Ishikawa (cell line): Measurements from ENCODE around the gene THRA.

Experiments
- CEBPB ChIP-seq: IDR thresholded peaks from 2 replicates; pipeline ENCODE4 v1.6.1; 2012
- CREB1 ChIP-seq: IDR thresholded peaks from 2 replicates; pipeline ENCODE4 v1.6.1; 2012; ENCODE audit warnings: low read depth
- EGR1 ChIP-seq: IDR thresholded peaks from 2 replicates; pipeline ENCODE4 v1.6.1; 2012
- EP300 ChIP-seq: IDR thresholded peaks from 2 replicates; pipeline ENCODE4 v1.6.1; 2012; ENCODE audit warnings: borderline replicate concordance
- FOXM1 ChIP-seq: IDR thresholded peaks from 2 replicates; pipeline ENCODE4 v1.6.1; 2012; ENCODE audit warnings: low read depth, borderline replicate concordance
- NFIC ChIP-seq: IDR thresholded peaks from 2 replicates; pipeline ENCODE4 v1.6.1; 2012
- RAD21 ChIP-seq: IDR thresholded peaks from 2 replicates; pipeline ENCODE4 v1.6.1; 2012; ENCODE audit warnings: low read depth
- TAF1 ChIP-seq: IDR thresholded peaks from 2 replicates; pipeline ENCODE4 v1.6.1; 2012; ENCODE audit warnings: low read depth, mild to moderate bottlenecking
- TCF12 ChIP-seq: IDR thresholded peaks from 2 replicates; pipeline ENCODE4 v1.6.1; 2012; ENCODE audit warnings: low read depth
- TEAD4 ChIP-seq: IDR thresholded peaks from 2 replicates; pipeline ENCODE4 v1.6.1; 2012
- YY1 ChIP-seq: IDR thresholded peaks from 2 replicates; pipeline ENCODE4 v1.6.1; 2012; ENCODE audit warnings: low read depth
- ZBTB7A ChIP-seq: IDR thresholded peaks from 2 replicates; pipeline ENCODE4 v1.6.1; 2012; ENCODE audit warnings: low read depth
- TF ChIP-seq, protein P1 (sequence below): IDR thresholded peaks from 2 replicates; pipeline ENCODE4 v1.6.1; 2012
- TF ChIP-seq, protein P2 (sequence below): IDR thresholded peaks from 2 replicates; pipeline ENCODE4 v1.6.1; 2012
- TF ChIP-seq, protein P3 (sequence below): IDR thresholded peaks from 2 replicates; pipeline ENCODE4 v1.6.1; 2012; ENCODE audit warnings: low read depth, mild to moderate bottlenecking

Gene THRA

DNA sequence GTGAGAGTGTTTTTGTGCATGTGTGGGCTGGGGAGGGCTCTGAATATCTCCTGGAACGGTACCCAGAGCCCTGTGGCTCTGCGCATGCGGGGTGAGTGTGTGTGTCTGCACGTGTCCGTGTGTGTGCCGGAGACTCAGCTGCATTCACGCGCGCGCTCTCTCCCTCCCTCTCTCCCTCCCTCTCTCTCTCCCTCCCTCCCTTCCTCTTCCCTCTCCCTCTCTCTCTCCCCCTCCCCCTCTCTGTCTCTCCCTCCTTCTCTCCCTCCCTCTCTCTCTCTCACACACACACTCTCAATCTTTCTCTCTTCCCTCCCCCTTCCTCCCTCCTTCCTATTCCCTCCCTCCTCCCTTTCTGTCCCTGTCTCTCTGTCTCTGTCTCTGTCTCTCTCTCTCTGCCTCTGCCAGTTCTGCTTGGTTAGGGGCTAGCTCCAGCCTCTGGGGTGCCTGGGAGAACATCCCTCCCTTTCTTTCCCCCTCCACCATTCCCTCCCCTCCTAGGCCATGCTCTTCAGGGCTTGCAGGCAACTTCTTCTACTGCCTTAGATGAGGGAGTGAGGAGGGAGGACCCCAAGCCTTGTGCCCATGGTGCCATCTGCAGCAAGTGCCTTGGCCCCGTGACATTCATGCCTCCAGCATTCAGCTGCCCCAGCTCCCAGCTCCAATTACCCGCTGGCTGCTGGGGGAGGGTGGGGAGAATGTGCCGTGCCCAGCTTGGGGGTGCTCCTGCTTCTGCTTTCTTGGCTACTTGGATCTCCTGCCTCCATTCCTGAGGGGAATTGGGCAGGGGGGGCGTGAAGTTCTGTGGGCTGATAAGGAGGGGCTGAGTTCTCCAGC is 6.4 kb downstream of the THRA start:
- TF ChIP-seq CEBPB, result no peak
- TF ChIP-seq, protein P1, sequence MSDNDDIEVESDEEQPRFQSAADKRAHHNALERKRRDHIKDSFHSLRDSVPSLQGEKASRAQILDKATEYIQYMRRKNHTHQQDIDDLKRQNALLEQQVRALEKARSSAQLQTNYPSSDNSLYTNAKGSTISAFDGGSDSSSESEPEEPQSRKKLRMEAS, result peak; percentile 79
- TF ChIP-seq, protein P2, sequence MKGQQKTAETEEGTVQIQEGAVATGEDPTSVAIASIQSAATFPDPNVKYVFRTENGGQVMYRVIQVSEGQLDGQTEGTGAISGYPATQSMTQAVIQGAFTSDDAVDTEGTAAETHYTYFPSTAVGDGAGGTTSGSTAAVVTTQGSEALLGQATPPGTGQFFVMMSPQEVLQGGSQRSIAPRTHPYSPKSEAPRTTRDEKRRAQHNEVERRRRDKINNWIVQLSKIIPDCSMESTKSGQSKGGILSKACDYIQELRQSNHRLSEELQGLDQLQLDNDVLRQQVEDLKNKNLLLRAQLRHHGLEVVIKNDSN, result peak; percentile 42; the same call in 1 of the 2 replicates

DNA sequence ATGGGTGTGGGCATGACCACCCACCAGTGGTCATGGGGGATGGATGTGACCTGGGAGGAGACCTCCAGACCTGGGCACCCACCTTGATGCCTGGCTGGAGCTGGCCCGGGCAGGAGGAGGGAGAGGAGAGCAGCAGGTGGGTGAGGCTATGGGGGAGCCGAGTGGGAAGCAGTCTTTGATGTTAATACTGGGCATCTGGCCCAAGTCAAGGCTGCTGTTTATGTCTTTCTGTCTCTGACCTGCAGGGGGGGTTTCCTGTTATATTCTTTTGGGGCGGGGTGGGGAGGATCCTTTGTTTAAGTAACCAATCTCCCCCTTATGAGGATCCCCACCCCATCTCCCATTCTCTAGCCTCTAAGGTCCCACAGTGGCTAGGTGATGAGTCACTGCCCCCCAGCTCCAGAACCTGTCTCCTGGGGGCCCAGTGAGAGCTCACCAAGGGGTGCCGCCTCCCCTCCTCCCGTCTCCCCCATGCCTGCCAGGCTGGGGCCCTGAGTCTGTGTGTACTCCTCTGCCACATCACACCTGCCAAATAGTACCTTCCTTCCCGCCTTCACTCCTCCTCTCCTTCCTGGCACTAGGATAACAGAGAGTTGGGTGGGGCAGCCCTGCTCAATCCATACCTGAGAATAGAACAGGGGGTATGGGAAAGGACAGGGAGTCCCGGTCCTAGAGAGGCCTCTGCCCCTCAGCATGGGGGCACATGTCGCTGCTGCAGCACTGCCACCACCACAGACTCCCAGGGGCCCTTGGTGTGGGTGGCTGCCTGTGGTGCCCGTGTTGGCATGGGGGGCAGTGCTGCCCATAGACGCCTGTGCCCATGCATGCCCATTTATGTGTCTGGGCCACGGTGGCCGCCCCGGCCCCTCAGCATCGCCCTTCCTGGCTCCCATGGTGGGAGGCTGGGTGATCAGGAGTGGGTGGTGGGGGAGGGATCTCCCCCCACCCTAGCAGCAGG is 7.3 kb downstream of the THRA start:
- TF ChIP-seq, protein P1, result no peak
- TF ChIP-seq YY1, result no peak
- no peak for TF ChIP-seq FOXM1
- TF ChIP-seq, protein P2, result no peak

DNA sequence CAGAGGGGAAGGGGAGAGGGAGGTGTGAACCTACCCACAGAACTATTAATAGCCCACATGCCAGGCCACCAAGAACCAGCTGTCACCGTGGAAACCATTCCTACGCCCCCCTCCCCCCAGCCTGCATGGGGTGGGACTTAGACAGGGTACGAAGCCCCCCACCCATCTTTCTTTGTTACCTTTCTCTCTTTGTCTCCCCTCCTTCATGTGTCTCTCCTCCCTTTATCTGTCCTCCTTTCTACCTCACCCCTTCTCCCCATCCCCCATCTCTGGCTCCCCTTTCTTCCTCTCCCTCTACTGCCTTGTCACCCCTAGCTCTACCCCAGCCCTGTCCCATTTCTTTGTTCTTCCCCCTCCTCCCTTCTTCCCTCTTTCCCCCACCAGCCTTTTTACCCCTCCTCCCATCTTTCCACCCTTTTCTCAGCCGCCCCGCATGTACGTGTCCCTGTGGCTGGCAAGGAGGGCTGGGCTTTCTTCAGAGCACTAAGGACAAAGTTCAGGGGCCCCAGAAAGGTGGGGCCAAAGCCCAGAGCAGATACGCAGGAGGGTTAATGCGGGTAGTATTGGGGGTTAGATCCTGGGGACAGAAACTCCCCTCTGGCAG is 8.0 kb downstream of the THRA start:
- TF ChIP-seq TCF12, result no peak
- TF ChIP-seq ZBTB7A, result no peak
- no peak for TF ChIP-seq EGR1
- no peak for TF ChIP-seq NFIC
- no peak for TF ChIP-seq TEAD4
- no peak for TF ChIP-seq CREB1
- TF ChIP-seq CEBPB, result no peak
- TF ChIP-seq, protein P3, sequence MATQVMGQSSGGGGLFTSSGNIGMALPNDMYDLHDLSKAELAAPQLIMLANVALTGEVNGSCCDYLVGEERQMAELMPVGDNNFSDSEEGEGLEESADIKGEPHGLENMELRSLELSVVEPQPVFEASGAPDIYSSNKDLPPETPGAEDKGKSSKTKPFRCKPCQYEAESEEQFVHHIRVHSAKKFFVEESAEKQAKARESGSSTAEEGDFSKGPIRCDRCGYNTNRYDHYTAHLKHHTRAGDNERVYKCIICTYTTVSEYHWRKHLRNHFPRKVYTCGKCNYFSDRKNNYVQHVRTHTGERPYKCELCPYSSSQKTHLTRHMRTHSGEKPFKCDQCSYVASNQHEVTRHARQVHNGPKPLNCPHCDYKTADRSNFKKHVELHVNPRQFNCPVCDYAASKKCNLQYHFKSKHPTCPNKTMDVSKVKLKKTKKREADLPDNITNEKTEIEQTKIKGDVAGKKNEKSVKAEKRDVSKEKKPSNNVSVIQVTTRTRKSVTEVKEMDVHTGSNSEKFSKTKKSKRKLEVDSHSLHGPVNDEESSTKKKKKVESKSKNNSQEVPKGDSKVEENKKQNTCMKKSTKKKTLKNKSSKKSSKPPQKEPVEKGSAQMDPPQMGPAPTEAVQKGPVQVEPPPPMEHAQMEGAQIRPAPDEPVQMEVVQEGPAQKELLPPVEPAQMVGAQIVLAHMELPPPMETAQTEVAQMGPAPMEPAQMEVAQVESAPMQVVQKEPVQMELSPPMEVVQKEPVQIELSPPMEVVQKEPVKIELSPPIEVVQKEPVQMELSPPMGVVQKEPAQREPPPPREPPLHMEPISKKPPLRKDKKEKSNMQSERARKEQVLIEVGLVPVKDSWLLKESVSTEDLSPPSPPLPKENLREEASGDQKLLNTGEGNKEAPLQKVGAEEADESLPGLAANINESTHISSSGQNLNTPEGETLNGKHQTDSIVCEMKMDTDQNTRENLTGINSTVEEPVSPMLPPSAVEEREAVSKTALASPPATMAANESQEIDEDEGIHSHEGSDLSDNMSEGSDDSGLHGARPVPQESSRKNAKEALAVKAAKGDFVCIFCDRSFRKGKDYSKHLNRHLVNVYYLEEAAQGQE, result no peak
- TF ChIP-seq, protein P1, result no peak
- TF ChIP-seq, protein P2, result no peak
- TF ChIP-seq YY1, result no peak
- TF ChIP-seq FOXM1, result no peak
- TF ChIP-seq EP300, result no peak
- TF ChIP-seq RAD21, result no peak
- no peak for TF ChIP-seq TAF1

DNA sequence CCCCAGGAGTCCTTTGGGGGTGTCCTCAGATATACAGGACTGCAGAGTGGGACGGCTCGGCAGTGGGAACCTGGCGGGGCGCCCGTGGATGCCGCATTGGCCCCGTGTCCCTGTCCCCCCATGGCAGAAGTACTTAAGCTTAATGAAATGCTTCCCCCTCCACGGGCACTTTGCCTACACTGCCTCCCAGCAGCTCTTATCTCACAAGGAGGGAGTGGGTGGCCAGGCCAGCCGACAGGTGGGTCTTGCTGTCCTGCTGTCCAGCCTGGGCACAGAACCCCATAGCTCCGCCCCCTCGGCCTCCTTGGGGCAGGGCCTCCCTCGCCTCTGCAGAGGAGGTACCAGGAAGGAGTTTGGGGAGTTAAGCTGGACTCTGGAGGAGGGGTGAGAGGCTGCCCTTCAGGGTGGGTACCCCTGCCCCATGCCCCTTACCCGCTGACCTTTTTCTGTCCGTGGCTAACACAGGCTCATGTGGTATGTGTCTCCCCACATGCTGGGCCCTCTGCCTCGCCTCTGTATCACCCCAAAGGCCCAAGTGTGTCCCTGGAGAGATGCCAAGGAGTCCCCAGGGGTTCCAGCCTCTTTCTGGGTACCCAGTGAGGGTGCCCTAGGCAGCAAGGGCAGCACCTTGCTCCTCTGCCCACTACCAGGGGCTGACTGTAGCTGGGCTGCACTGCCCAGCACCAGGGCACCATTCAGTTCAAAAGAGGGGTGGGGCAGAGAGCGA is 8.7 kb downstream of the THRA start:
- no peak for TF ChIP-seq RAD21
- TF ChIP-seq EGR1, result no peak
- no peak for TF ChIP-seq NFIC
- TF ChIP-seq YY1, result no peak
- TF ChIP-seq TAF1, result no peak

DNA sequence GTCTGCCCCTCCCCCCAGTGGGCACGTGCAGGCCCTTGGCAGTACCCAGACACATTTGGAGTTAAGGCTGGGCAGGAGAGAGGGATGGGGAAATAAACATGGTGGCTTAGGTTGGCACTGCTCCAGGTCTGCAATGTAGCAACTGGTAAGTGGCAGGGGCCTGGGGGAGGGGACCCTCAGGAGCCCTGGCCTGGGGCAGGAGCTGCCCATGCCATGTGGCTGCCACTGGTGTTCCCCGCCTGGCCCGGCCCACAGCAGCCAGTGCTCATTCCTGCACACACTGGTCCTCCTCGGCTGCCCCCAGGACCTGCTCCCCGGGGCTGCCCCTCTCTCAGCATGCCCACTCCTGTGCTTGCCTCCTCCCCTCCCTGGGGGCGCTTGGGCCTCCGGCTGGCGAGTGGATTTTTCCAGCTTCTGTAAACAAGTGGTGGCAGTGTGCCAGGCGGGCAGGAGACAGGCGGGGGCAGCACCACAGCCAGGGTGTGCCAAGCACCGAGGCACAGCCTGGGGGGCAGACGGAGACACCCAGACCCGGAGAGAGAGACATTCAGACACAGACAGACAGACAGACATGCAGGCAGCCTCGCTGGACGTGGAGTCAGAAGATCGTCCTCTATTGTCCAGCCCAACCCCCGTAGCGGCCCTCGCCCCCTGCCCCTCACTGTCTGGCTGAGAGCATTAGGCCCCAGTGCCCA is 9.4 kb downstream of the THRA start:
- no peak for TF ChIP-seq RAD21
- no peak for TF ChIP-seq FOXM1
- TF ChIP-seq NFIC, result peak; percentile 61
- TF ChIP-seq ZBTB7A, result peak; percentile 65; the same call in 1 of the 2 replicates
- TF ChIP-seq, protein P2, result peak; percentile 62
- TF ChIP-seq, protein P1, result peak; percentile 71
- TF ChIP-seq TEAD4, result no peak
- TF ChIP-seq EP300, result no peak; the same call in 1 of the 2 replicates
- no peak for TF ChIP-seq YY1
